Heart right ventricle (tissue), 16 donors: ENCODE measurements around the gene EIF4EBP3. TPM values are rescaled to one million over a fixed set of nuclear protein-coding genes. Genes with fewer than 3 reads are reported as not detected.

Source experiments
- ATAC-seq, 8 donors: fragments of 200-7000 bp; cut with Tn5 transposase; one replicate each; pipeline ENCODE4 v1.9.1; 2020; ENCODE audit warnings: mild to moderate bottlenecking in 8 of 8, moderate library complexity in 8 of 8, moderate number of reproducible peaks in 1 of 8
- DNase-seq, 2 donors: peaks; one replicate each; pipeline ENCODE4 v3.0.0-alpha.2; 2020
- H3K27ac ChIP-seq, 10 donors: fragments of 200-600 bp; sonication (generic) in 2 of 10; one replicate each; pipeline versions ENCODE4 v1.5.0 to v1.8.0; 2020 to 2022; ENCODE audit warnings: mild to moderate bottlenecking in 3 of 10
- H3K27me3 ChIP-seq, 7 donors: fragments of 200-600 bp; one replicate each; pipeline ENCODE4 v1.8.0; 2021 to 2022; ENCODE audit warnings: mild to moderate bottlenecking in 2 of 7
- H3K36me3 ChIP-seq, 9 donors: fragments of 200-600 bp; sonication (generic) in 1 of 9; one replicate each; pipeline versions ENCODE4 v1.5.0 to v1.8.0; 2020 to 2022; ENCODE audit warnings: mild to moderate bottlenecking in 2 of 9
- H3K4me1 ChIP-seq, 9 donors: fragments of 200-600 bp; sonication (generic) in 1 of 9; one replicate each; pipeline versions ENCODE4 v1.5.0 to v1.8.0; 2020 to 2022; ENCODE audit warnings: mild to moderate bottlenecking in 4 of 9
- H3K4me3 ChIP-seq, 10 donors: fragments of 200-600 bp; sonication (generic) in 2 of 10; one replicate each; pipeline versions ENCODE4 v1.5.0 to v1.8.0; 2020 to 2022; ENCODE audit warnings: mild to moderate bottlenecking in 7 of 10, moderate library complexity in 2 of 10
- H3K9me3 ChIP-seq, 11 donors: fragments of 200-600 bp in 10 of 11; sonication (generic) in 2 of 11; one replicate each; pipeline versions ENCODE4 v1.5.0 to v1.8.0; 2013 to 2022; ENCODE audit warnings: mild to moderate bottlenecking in 2 of 11, control low read depth in 1 of 11, moderate library complexity in 1 of 11
- WGBS, 2 donors: extraction: QIAGEN DNeasy Blood & Tissue Kit; methylation state at CpG; one replicate each; pipeline ENCODE4 v1.1.7; 2013; ENCODE audit warnings: inconsistent platforms in 1 of 2; 5-methylcytosine and 5-hydroxymethylcytosine counted together
- intact Hi-C, 10 donors: fragments of 100-400 bp; cut with DNase I; formaldehyde crosslinking; loops; one replicate each; pipeline versions ENCODE4 v1.11.1 to v1.14.2; 2022
- polyA plus RNA-seq, 2 donors: library from polyadenylated mRNA; stranded (reverse); fragments of 200-250 nt; gene quantifications; one replicate each; pipeline ENCODE4 v1.2.3, GENCODE V29; 2013
- total RNA-seq, 10 donors: library from RNA; stranded (reverse); fragmentation: NEBNext Ultra II Directional in 3 of 10; extraction: Animal tissue kit (Norgen Biotek cat#: 25700) in 3 of 10; gene quantifications; one replicate each; pipeline versions ENCODE4 v1.2.1 to v1.2.4, GENCODE V29; 2021 to 2023
- TF ChIP-seq, protein P1 (sequence below), 9 donors: fragments of 200-600 bp; sonication (generic) in 2 of 9; IDR thresholded peaks; one replicate each; pipeline versions ENCODE4 v1.5.0 to v1.8.0; 2021 to 2022; ENCODE audit warnings: antibody characterized with exemption in 9 of 9, mild to moderate bottlenecking in 5 of 9, moderate library complexity in 1 of 9
- donor health status: Arrhythmogenic right ventricular cardiomyopathy.
- donor health status: ischemic (EF 13 %, LVEDD 7.1; RV severe dilation, severe dysfunction).
- donor health status: healthy with polysubstance abuse.
- donor health status: DM: no; HTN: yes; CAD: no.
- donor health status: DM: no; HTN: no; CAD: no.
- donor health status: ischemic (EF 25% LVEDD 6.9; RV normal size, moderate dysfunction).
- donor health status: ischemic (EF 25% LVEDD 5.7; RV mildly dilated, moderate dysfunction).
- donor health status: healthy.
- donor health status: DM: yes; HTN: yes; CAD: no.
- donor health status: Ischemic cardiomyopathy.
- donor health status: ischemic (EF 35%, LVEDD 5.7; RV mildly dilated, moderate dysfunction).
- donor health status: nonischemic (EF 11% LVEDD 7.7; RV severe dilation, severe dysfunction).
- donor health status: DM: yes; HTN: yes; CAD: no.
- donor health status: PGD.
- donor health status: ischemic (EF 29% LVEDD 5.4; RV normal size, mild dysfunction).
- donor health status: nonischemic (EF 23%, LVEDD 6.1; RV moderate dilation, normal function).

The EIF4EBP3 gene
- total and polyA plus RNA-seq, 12 donors: 9.2 to 46.1 (median 21.5) TPM

DNA sequence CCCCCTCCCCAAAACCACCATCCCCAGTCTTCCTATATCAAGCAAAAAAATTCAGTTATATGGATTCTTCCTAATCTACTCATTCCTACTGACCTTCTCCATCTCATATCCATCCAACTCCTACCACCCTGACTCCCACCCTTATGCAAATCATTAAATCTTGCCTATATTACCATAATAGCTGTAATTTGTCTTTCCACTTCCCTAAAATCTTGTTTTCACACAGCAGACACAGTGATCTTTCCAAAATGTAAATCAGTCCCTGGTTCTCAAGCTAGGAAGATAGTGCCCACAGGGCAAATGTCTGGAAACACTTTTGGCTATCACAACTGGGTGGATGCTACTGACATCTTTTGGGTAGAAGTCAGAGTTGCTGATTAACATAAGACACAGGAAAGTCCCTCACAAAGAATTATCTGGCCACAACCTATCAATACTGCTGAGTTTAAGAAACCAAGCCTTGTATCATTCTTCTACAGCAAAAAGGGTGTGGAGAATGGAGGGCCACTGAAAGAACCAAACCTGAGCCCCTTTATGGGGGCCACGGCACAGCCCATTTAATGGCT is 8.4 kb downstream of the EIF4EBP3 start:
- Histone ChIP-seq H3K36me3 (peaks cover 0 to 58% (median 15%) of the 10 kb centered on the region in 9 donors), H3K27me3 (no peaks in the 10 kb centered on the region), H3K4me1 (peaks cover 8 to 55% (median 46%) of the 10 kb centered on the region in 9 donors), H3K9me3 (no peaks in the 10 kb centered on the region), H3K27ac (peak overlapping the region in 6 of 10 donors; percentile 90 to 98 (median 94)), H3K4me3 (peak overlapping the region in 7 of 10 donors; percentile 70 to 93 (median 75))
- ATAC-seq (no peak), DNase-seq (no peak)
- TF ChIP-seq, protein P1, sequence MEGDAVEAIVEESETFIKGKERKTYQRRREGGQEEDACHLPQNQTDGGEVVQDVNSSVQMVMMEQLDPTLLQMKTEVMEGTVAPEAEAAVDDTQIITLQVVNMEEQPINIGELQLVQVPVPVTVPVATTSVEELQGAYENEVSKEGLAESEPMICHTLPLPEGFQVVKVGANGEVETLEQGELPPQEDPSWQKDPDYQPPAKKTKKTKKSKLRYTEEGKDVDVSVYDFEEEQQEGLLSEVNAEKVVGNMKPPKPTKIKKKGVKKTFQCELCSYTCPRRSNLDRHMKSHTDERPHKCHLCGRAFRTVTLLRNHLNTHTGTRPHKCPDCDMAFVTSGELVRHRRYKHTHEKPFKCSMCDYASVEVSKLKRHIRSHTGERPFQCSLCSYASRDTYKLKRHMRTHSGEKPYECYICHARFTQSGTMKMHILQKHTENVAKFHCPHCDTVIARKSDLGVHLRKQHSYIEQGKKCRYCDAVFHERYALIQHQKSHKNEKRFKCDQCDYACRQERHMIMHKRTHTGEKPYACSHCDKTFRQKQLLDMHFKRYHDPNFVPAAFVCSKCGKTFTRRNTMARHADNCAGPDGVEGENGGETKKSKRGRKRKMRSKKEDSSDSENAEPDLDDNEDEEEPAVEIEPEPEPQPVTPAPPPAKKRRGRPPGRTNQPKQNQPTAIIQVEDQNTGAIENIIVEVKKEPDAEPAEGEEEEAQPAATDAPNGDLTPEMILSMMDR (IDR thresholded peaks at IDR 0.05): no peak
- intact Hi-C loops: loop anchor here in 1 of 10 donors (10.0 kb wide), 1 partner anchor 311 kb away; no protein-coding TSS in a partner anchor
- WGBS, 2 donors: 83 to 93% methylated on average over 1 of the region's 1 CpG

DNA sequence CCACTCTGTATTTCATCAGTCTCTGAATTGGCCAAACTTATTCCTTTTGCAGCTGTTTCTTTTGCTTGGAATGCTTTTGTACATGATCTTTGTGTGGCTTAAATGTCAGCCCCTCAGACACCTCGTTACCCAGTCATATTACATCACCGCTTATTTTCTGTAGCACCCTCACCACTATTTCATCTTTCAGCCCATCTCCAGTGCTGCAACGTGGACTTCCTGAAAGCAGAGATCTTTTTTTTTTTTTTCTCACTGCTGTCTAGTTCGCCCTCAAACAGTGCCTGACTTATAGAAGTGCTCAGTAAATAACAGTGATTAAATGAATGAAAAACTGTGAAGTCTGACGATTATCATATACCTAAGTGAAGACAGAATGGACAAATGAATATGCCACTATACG is 9.0 kb downstream of the EIF4EBP3 start:
- Histone ChIP-seq H3K36me3 (peaks cover 0 to 58% (median 10%) of the 10 kb centered on the region in 9 donors), H3K4me1 (peaks cover 8 to 51% (median 43%) of the 10 kb centered on the region in 9 donors)

DNA sequence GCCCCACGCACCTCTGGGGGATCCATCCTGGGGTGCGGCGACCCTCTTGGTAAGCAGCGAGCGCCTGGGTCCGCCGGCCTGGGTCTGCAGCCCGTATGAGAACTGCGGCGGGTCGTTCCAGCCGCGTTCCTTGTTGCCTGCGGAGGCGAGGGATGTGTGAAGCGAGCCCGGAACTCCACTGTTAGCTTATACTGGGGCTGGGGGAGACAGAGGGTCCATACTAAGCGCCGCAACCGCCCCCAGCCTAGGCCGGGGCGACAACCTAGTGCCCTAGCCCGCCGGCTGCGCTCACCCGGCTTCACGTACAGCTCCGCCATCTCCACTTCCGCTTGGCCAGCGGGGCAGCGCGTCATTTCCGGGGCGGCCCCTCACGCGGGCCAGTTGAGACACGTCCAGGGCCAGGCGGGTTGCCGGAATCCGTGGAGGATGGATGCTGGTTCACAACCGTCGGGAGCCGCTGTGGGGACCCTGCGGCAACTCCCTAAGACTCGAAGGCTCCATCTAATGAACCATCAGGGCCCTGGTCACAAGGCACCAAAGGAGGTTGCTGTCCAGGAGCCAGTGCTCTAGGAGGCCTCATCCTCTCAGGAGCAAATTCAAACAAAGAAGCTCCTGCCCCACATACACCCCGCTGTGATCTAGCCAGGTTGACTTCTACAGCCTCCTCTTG is 9.8 kb downstream of the EIF4EBP3 start, which contains the start of gene SRA1:
TSS of gene SRA1 (minus strand) at position 338 of the 670 bp plus-strand sequence. CDS start at position 317, 21 bp downstream.
- H3K4me1 ChIP-seq: peaks cover 8 to 58% (median 46%) of the 10 kb centered on the region in 9 donors

More for the DNA sequence above, 9.0 kb downstream of the EIF4EBP3 start:
- intact Hi-C loops: loop anchor here in 1 of 10 donors (10.0 kb wide), 1 partner anchor 312 kb away; no protein-coding TSS in a partner anchor
- Histone ChIP-seq H3K9me3 (no peaks in the 10 kb centered on the region), H3K27ac (peak overlapping the region in 9 of 10 donors; percentile 81 to 98 (median 93)), H3K27me3 (no peaks in the 10 kb centered on the region), H3K4me3 (peak overlapping the region; percentile 23 to 93 (median 71))
- ATAC-seq (no peak), DNase-seq (no peak)
- 4 to 6% methylated on average over 6 of the region's 6 CpGs for WGBS, 2 donors
- TF ChIP-seq, protein P1 (IDR thresholded peaks at IDR 0.05): no peak

DNA sequence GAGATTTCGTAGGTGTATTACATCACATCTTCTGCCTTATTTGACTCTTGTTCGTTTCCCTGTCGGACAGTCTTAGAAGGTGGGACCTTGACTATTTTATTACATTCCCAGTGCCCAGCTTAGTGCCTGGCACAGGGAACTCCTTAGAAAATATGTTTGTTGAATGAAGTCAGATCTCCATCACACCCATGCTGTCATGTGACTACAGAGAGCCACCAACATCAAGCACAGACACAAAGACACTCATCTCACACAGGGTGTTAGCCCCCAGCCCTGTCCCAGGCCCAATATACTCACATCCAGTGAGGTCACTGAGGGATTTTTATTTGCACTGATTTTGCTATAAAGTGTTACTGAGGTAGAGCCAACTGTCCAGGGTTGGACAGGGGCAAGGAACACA is 10.5 kb downstream of the EIF4EBP3 start:
- Histone ChIP-seq H3K36me3 (peaks cover 0 to 45% (median 6%) of the 10 kb centered on the region in 9 donors), H3K4me3 (no peak overlapping the region), H3K27me3 (no peaks in the 10 kb centered on the region), H3K9me3 (no peaks in the 10 kb centered on the region), H3K4me1 (peaks cover 8 to 62% (median 53%) of the 10 kb centered on the region in 9 donors), H3K27ac (peak overlapping the region in 9 of 10 donors; percentile 81 to 98 (median 93))
- ATAC-seq (no peak), DNase-seq (no peak)
- intact Hi-C loops: loop anchor here in 1 of 10 donors (10.0 kb wide), 1 partner anchor 313 kb away; no protein-coding TSS in a partner anchor
- TF ChIP-seq, protein P1 (IDR thresholded peaks at IDR 0.05): no peak
- WGBS, 2 donors: 86% methylated on average over 3 of the region's 3 CpGs

More for the DNA sequence above, 9.8 kb downstream of the EIF4EBP3 start, which contains the start of gene SRA1:
- DNase-seq (peak; percentile 94), ATAC-seq (peak; percentile 92 to 98 (median 97))
- WGBS, 2 donors: 1% methylated on average over 46 of the region's 46 CpGs
- intact Hi-C loops: loop anchor here in 1 of 10 donors (10.0 kb wide), 1 partner anchor 312 kb away; no protein-coding TSS in a partner anchor
- Histone ChIP-seq H3K4me3 (peak within 1 kb of the TSS; percentile 23 to 93 (median 71)), H3K27ac (peak within 1 kb of the TSS; percentile 44 to 98 (median 93)), H3K36me3 (peaks cover 0 to 52% (median 7%) of the 10 kb centered on the region in 9 donors), H3K27me3 (no peaks in the 10 kb centered on the region), H3K9me3 (no peaks in the 10 kb centered on the region)
- TF ChIP-seq, protein P1 (IDR thresholded peaks at IDR 0.05): peak in 1 of 9 donors; percentile 10
